Heart right ventricle (tissue), 16 donors: Measurements from ENCODE around the gene CHERP. TPM values are rescaled to one million over a fixed set of nuclear protein-coding genes. Genes with fewer than 3 reads are reported as not detected.

Experiments
- ATAC-seq, 8 donors: fragments of 200-7000 bp; cut with Tn5 transposase; one replicate each; pipeline ENCODE4 v1.9.1; 2020; ENCODE audit warnings: mild to moderate bottlenecking in 8 of 8, moderate library complexity in 8 of 8, moderate number of reproducible peaks in 1 of 8
- DNase-seq, 2 donors: peaks; one replicate each; pipeline ENCODE4 v3.0.0-alpha.2; 2020
- H3K27ac ChIP-seq, 10 donors: fragments of 200-600 bp; sonication (generic) in 2 of 10; one replicate each; pipeline versions ENCODE4 v1.5.0 to v1.8.0; 2020 to 2022; ENCODE audit warnings: mild to moderate bottlenecking in 3 of 10
- H3K27me3 ChIP-seq, 7 donors: fragments of 200-600 bp; one replicate each; pipeline ENCODE4 v1.8.0; 2021 to 2022; ENCODE audit warnings: mild to moderate bottlenecking in 2 of 7
- H3K36me3 ChIP-seq, 9 donors: fragments of 200-600 bp; sonication (generic) in 1 of 9; one replicate each; pipeline versions ENCODE4 v1.5.0 to v1.8.0; 2020 to 2022; ENCODE audit warnings: mild to moderate bottlenecking in 2 of 9
- H3K4me1 ChIP-seq, 9 donors: fragments of 200-600 bp; sonication (generic) in 1 of 9; one replicate each; pipeline versions ENCODE4 v1.5.0 to v1.8.0; 2020 to 2022; ENCODE audit warnings: mild to moderate bottlenecking in 4 of 9
- H3K4me3 ChIP-seq, 10 donors: fragments of 200-600 bp; sonication (generic) in 2 of 10; one replicate each; pipeline versions ENCODE4 v1.5.0 to v1.8.0; 2020 to 2022; ENCODE audit warnings: mild to moderate bottlenecking in 7 of 10, moderate library complexity in 2 of 10
- H3K9me3 ChIP-seq, 11 donors: fragments of 200-600 bp in 10 of 11; sonication (generic) in 2 of 11; one replicate each; pipeline versions ENCODE4 v1.5.0 to v1.8.0; 2013 to 2022; ENCODE audit warnings: mild to moderate bottlenecking in 2 of 11, control low read depth in 1 of 11, moderate library complexity in 1 of 11
- WGBS, 2 donors: extraction: QIAGEN DNeasy Blood & Tissue Kit; methylation state at CpG; one replicate each; pipeline ENCODE4 v1.1.7; 2013; ENCODE audit warnings: inconsistent platforms in 1 of 2; 5-methylcytosine and 5-hydroxymethylcytosine counted together
- intact Hi-C, 10 donors: fragments of 100-400 bp; cut with DNase I; formaldehyde crosslinking; loops; one replicate each; pipeline versions ENCODE4 v1.11.1 to v1.14.2; 2022
- polyA plus RNA-seq, 2 donors: library from polyadenylated mRNA; stranded (reverse); fragments of 200-250 nt; gene quantifications; one replicate each; pipeline ENCODE4 v1.2.3, GENCODE V29; 2013
- total RNA-seq, 10 donors: library from RNA; stranded (reverse); fragmentation: NEBNext Ultra II Directional in 3 of 10; extraction: Animal tissue kit (Norgen Biotek cat#: 25700) in 3 of 10; gene quantifications; one replicate each; pipeline versions ENCODE4 v1.2.1 to v1.2.4, GENCODE V29; 2021 to 2023
- TF ChIP-seq, protein P1 (sequence below), 9 donors: fragments of 200-600 bp; sonication (generic) in 2 of 9; IDR thresholded peaks; one replicate each; pipeline versions ENCODE4 v1.5.0 to v1.8.0; 2021 to 2022; ENCODE audit warnings: antibody characterized with exemption in 9 of 9, mild to moderate bottlenecking in 5 of 9, moderate library complexity in 1 of 9
- donor health status: Arrhythmogenic right ventricular cardiomyopathy.
- donor health status: ischemic (EF 13 %, LVEDD 7.1; RV severe dilation, severe dysfunction).
- donor health status: healthy with polysubstance abuse.
- donor health status: DM: no; HTN: yes; CAD: no.
- donor health status: DM: no; HTN: no; CAD: no.
- donor health status: ischemic (EF 25% LVEDD 6.9; RV normal size, moderate dysfunction).
- donor health status: ischemic (EF 25% LVEDD 5.7; RV mildly dilated, moderate dysfunction).
- donor health status: healthy.
- donor health status: DM: yes; HTN: yes; CAD: no.
- donor health status: Ischemic cardiomyopathy.
- donor health status: ischemic (EF 35%, LVEDD 5.7; RV mildly dilated, moderate dysfunction).
- donor health status: nonischemic (EF 11% LVEDD 7.7; RV severe dilation, severe dysfunction).
- donor health status: DM: yes; HTN: yes; CAD: no.
- donor health status: PGD.
- donor health status: ischemic (EF 29% LVEDD 5.4; RV normal size, mild dysfunction).
- donor health status: nonischemic (EF 23%, LVEDD 6.1; RV moderate dilation, normal function).

Gene CHERP
- total and polyA plus RNA-seq, 12 donors, result 11.3 to 26.6 (median 22.4) TPM

DNA sequence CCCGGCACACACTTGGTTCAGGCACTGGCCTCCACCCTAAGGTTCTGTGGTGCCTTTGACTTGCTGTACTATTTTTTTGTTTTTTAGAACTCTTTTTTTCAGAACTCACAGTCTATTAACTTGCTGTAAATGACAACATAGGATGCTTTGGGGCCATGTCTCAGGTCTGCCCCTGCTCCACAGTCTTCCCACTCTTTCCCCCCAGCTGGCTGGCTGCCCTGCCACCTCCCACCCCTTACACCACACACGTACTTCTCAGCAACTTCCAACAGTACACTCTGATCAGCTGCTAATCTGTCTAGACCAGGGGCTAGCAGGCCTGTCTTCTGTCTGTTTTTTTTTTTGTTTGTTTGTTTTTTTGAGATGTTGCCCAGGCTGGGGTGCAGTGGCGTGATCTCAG, 38.0 kb downstream of the CHERP start:
- no peak for DNase-seq
- H3K4me3 ChIP-seq, result no peak overlapping the region
- H3K27ac ChIP-seq, result no peak overlapping the region
- 83 to 93% methylated on average over 3 of the region's 3 CpGs for WGBS, 2 donors
- TF ChIP-seq, protein P1, sequence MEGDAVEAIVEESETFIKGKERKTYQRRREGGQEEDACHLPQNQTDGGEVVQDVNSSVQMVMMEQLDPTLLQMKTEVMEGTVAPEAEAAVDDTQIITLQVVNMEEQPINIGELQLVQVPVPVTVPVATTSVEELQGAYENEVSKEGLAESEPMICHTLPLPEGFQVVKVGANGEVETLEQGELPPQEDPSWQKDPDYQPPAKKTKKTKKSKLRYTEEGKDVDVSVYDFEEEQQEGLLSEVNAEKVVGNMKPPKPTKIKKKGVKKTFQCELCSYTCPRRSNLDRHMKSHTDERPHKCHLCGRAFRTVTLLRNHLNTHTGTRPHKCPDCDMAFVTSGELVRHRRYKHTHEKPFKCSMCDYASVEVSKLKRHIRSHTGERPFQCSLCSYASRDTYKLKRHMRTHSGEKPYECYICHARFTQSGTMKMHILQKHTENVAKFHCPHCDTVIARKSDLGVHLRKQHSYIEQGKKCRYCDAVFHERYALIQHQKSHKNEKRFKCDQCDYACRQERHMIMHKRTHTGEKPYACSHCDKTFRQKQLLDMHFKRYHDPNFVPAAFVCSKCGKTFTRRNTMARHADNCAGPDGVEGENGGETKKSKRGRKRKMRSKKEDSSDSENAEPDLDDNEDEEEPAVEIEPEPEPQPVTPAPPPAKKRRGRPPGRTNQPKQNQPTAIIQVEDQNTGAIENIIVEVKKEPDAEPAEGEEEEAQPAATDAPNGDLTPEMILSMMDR (IDR thresholded peaks at IDR 0.05), result no peak
- no peaks in the 10 kb centered on the region for H3K27me3 ChIP-seq
- H3K9me3 ChIP-seq, result no peaks in the 10 kb centered on the region
- intact Hi-C loops, result loop anchor here in 1 of 10 donors (10.0 kb wide), 1 partner anchor 259 kb away; no protein-coding TSS in a partner anchor
- no peak for ATAC-seq
- H3K4me1 ChIP-seq, result no peaks in the 10 kb centered on the region
- H3K36me3 ChIP-seq, result peaks cover 0 to 74% (median 10%) of the 10 kb centered on the region in 9 donors

- Histone ChIP-seq H3K4me1 (peaks cover 0 to 18% (median 8%) of the 10 kb centered on the region in 9 donors), H3K36me3 (peaks cover 0 to 22% (median 4%) of the 10 kb centered on the region in 9 donors), H3K27ac (no peak overlapping the region), H3K9me3 (no peaks in the 10 kb centered on the region), H3K4me3 (no peak overlapping the region), H3K27me3 (no peaks in the 10 kb centered on the region)
- TF ChIP-seq, protein P1 (IDR thresholded peaks at IDR 0.05), result no peak
- DNase-seq (no peak), ATAC-seq (no peak)
- 92 to 94% methylated on average over 6 of the region's 6 CpGs for WGBS, 2 donors
- intact Hi-C loops, result loop anchor here in 1 of 10 donors (5.0 kb wide), 1 partner anchor 44 kb away; the partner anchor contains the start of gene CHERP
These were observed 44.4 kb downstream of the CHERP start for GRCh38 chr19:16497837-16498236.

DNA sequence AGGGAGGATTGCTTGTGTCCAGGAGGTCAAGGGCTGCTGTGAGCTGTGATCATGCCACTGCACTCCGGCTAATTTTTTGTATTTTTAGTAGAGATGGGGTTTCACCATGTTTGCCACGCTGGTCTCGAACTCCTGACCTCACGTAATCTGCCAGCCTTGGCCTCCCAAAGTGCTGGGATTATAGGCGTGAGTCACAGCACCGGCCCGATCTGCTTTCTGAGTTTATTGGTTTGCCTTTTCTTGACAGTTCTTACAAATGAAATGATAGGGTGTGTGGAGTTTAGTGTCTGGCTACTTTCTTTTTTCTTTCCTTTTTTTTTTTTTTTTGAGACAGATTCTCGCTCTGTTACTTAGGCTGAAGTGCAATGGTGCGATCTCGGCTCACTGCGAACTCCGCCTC, 45.2 kb downstream of the CHERP start:
- peak overlapping the region in 8 of 10 donors; percentile 24 to 89 (median 79) for H3K27ac ChIP-seq
- 88 to 89% methylated on average over 12 of the region's 12 CpGs for WGBS, 2 donors
- H3K9me3 ChIP-seq, result no peaks in the 10 kb centered on the region
- DNase-seq (no peak), ATAC-seq (no peak)
- TF ChIP-seq, protein P1 (IDR thresholded peaks at IDR 0.05), result no peak
- H3K4me3 ChIP-seq, result peak overlapping the region; percentile 37 to 81 (median 72)
- intact Hi-C loops, result loop anchor here in 1 of 10 donors (5.0 kb wide), 1 partner anchor 45 kb away; the partner anchor contains the start of gene CHERP
- peaks cover 0 to 18% (median 8%) of the 10 kb centered on the region in 9 donors for H3K4me1 ChIP-seq
- no peaks in the 10 kb centered on the region for H3K27me3 ChIP-seq
- H3K36me3 ChIP-seq, result peaks cover 0 to 14% (median 0%) of the 10 kb centered on the region in 9 donors

DNA sequence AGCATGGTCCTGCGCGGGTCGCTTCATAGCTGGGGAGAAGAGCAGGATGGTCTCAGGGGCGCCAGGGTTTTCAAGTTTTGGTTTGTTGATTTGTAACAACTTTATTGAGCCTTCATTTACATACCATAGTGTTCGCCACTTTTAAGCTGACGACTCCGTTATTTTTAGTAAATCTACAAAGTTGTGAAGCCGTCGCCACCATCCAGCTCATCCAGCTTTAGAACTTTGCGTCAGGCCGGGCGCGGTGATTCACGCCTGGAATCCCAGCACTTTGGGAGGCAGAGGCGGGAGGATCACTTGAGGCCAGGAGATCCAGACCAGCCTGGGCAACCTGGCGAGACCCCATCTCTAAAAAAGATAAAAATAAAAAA, 45.6 kb downstream of the CHERP start:
- peak overlapping the region; percentile 18 to 89 (median 77) for H3K27ac ChIP-seq
- TF ChIP-seq, protein P1 (IDR thresholded peaks at IDR 0.05), result no peak
- peak overlapping the region; percentile 37 to 81 (median 72) for H3K4me3 ChIP-seq
- intact Hi-C loops, result loop anchor here in 1 of 10 donors (1.0 to 5.0 kb wide), 2 partner anchors 24 to 46 kb away; partner anchors contain the start of gene CHERP
- DNase-seq (peak in 1 of 2 donors; percentile 37), ATAC-seq (peak in 6 of 8 donors; percentile 1 to 35 (median 18))
- 14 to 15% methylated on average over 16 of the region's 16 CpGs for WGBS, 2 donors
- H3K36me3 ChIP-seq, result peaks cover 0 to 10% (median 0%) of the 10 kb centered on the region in 9 donors
- no peaks in the 10 kb centered on the region for H3K9me3 ChIP-seq
- no peaks in the 10 kb centered on the region for H3K27me3 ChIP-seq
- H3K4me1 ChIP-seq, result peaks cover 0 to 18% (median 8%) of the 10 kb centered on the region in 9 donors
